Lower leg skin (tissue), 3 donors: ENCODE data around the gene PRKAR1B.

Source experiments
- CTCF ChIP-seq, 3 donors: fragments of 450-650 bp; IDR thresholded peaks; one replicate each; pipeline ENCODE4 v1.5.1; 2016; ENCODE audit warnings: antibody characterized with exemption in 3 of 3, mild to moderate bottlenecking in 3 of 3, moderate library complexity in 2 of 3
- POLR2A ChIP-seq, 2 donors: fragments of 450-650 bp; IDR thresholded peaks; one replicate each; pipeline ENCODE4 v1.6.1; 2016 to 2017; ENCODE audit warnings: antibody characterized with exemption in 2 of 2, mild to moderate bottlenecking in 1 of 2, moderate library complexity in 1 of 2

GRCh38 chr7:604001-604883, 122.8 kb downstream of the PRKAR1B start:
- no peak for TF ChIP-seq CTCF (IDR thresholded peaks at IDR 0.05)
- peak in 1 of 2 donors; percentile 24 for TF ChIP-seq POLR2A (IDR thresholded peaks at IDR 0.05)
